IMR-90 (cell line): ENCODE results near the gene NPHP4. TPM values are rescaled to one million over a fixed set of nuclear protein-coding genes. Genes with fewer than 3 reads are reported as not detected.

Source experiments
- ATAC-seq: fragments of 200-7000 bp; cut with Tn5 transposase; 2 replicates; pipeline ENCODE4 v1.9.1; 2020; ENCODE audit warnings: low read depth, mild to moderate bottlenecking, moderate library complexity
- BruUV-seq: library from RNA; stranded (reverse); fragments of 400-500 nt; replicated peaks from 2 replicates; lab custom pipeline; 2021; lab: Mats Ljungman, UMichigan
- CTCF ChIA-PET: fragments of 300-600 bp; formaldehyde crosslinking; extraction: SDS; loops from one replicate; lab custom pipeline; 2021; ENCODE audit warnings: antibody characterized with exemption; lab: Yijun Ruan, JAX
- POLR2A ChIA-PET: fragments of 300-600 bp; sonication (Branson Sonifier 250); formaldehyde crosslinking; loops from one replicate; lab custom pipeline; 2022; ENCODE audit warnings: antibody characterized with exemption; ENCODE audit not compliant: unreplicated experiment; lab: Charles Lee
- DNase-seq: peaks from one replicate; pipeline ENCODE4 v3.0.0; 2013
- H2AFZ ChIP-seq: replicated peaks from 2 replicates; pipeline ENCODE3; 2013; ENCODE audit warnings: low read length, mild to moderate bottlenecking; ENCODE audit not compliant: poor library complexity
- H2AK5ac ChIP-seq: 2 replicates; pipeline ENCODE4 v1.6.1; 2013; ENCODE audit warnings: low read depth, low read length, inconsistent platforms
- H2AK9ac ChIP-seq: replicated peaks from 2 replicates; pipeline ENCODE3; 2013; ENCODE audit warnings: mild to moderate bottlenecking, low read depth, low read length, moderate library complexity; ENCODE audit not compliant: poor library complexity
- H2BK120ac ChIP-seq: 2 replicates; pipeline ENCODE4 v1.6.1; 2013; ENCODE audit warnings: low read depth, low read length, inconsistent platforms
- H2BK15ac ChIP-seq: 3 replicates; pipeline ENCODE4 v1.6.1; 2013; ENCODE audit warnings: low read depth, low read length, inconsistent platforms
- H2BK20ac ChIP-seq: 2 replicates; pipeline ENCODE4 v1.6.1; 2013; ENCODE audit warnings: low read depth, mild to moderate bottlenecking, inconsistent platforms, low read length, moderate library complexity
- H2BK5ac ChIP-seq: 2 replicates; pipeline ENCODE4 v1.6.1; 2013; ENCODE audit warnings: mild to moderate bottlenecking, low read depth, low read length, inconsistent platforms; ENCODE audit not compliant: poor library complexity, severe bottlenecking
- H3K14ac ChIP-seq: replicated peaks from 2 replicates; pipeline ENCODE4 v1.6.1; 2013; ENCODE audit warnings: low read depth, low read length, inconsistent platforms
- H3K18ac ChIP-seq: 2 replicates; pipeline ENCODE4 v1.6.1; 2013; ENCODE audit warnings: low read depth, low read length, control low read depth
- H3K23ac ChIP-seq: 2 replicates; pipeline ENCODE4 v1.6.1; 2013; ENCODE audit warnings: low read depth, low read length, inconsistent platforms
- H3K27ac ChIP-seq: 2 replicates; pipeline ENCODE4 v1.5.1; 2013; ENCODE audit warnings: mild to moderate bottlenecking, control low read depth, low read length; ENCODE audit not compliant: insufficient read depth
- H3K27me3 ChIP-seq: 2 replicates; pipeline ENCODE4 v1.6.1; 2013; ENCODE audit warnings: low read length; ENCODE audit not compliant: control insufficient read depth, insufficient read depth
- H3K36me3 ChIP-seq: 2 replicates; pipeline ENCODE4 v1.6.1; 2013; ENCODE audit warnings: low read length, mixed read lengths; ENCODE audit not compliant: control insufficient read depth, insufficient read depth
- H3K4ac ChIP-seq: 2 replicates; pipeline ENCODE4 v1.6.1; 2013; ENCODE audit warnings: low read depth, low read length, inconsistent platforms
- H3K4me1 ChIP-seq: 2 replicates; pipeline ENCODE4 v1.6.1; 2013; ENCODE audit warnings: low read length, mixed read lengths; ENCODE audit not compliant: control insufficient read depth, insufficient read depth
- H3K4me2 ChIP-seq: 2 replicates; pipeline ENCODE4 v1.6.1; 2013; ENCODE audit warnings: low read depth, mild to moderate bottlenecking, control low read depth, low read length, moderate library complexity
- H3K4me3 ChIP-seq: 2 replicates; pipeline ENCODE4 v1.5.1; 2013; ENCODE audit warnings: low read depth, mild to moderate bottlenecking, control low read depth, low read length, moderate library complexity; ENCODE audit not compliant: insufficient read depth
- H3K56ac ChIP-seq: 2 replicates; pipeline ENCODE4 v1.6.1; 2013; ENCODE audit warnings: low read length, inconsistent platforms; ENCODE audit not compliant: insufficient read depth; ENCODE audit errors: extremely low read depth
- H3K79me1 ChIP-seq, 2 experiments: 2 replicates each; pipeline ENCODE4 v1.6.1; 2013; ENCODE audit warnings: low read length in 2 of 2, inconsistent platforms in 1 of 2, low read depth in 1 of 2
- H3K9ac ChIP-seq: 2 replicates; pipeline ENCODE4 v1.6.1; 2013; ENCODE audit warnings: low read depth, low read length, control low read depth
- H3K9me1 ChIP-seq: 2 replicates; pipeline ENCODE4 v1.6.1; 2013; ENCODE audit warnings: low read length, inconsistent platforms; ENCODE audit not compliant: insufficient read depth
- H3K9me3 ChIP-seq: 2 replicates; pipeline ENCODE4 v1.6.1; 2013; ENCODE audit warnings: low read length; ENCODE audit not compliant: control insufficient read depth, insufficient read depth
- H4K20me1 ChIP-seq: 2 replicates; pipeline ENCODE4 v1.6.1; 2013; ENCODE audit warnings: low read length, inconsistent platforms; ENCODE audit not compliant: insufficient read depth
- H4K5ac ChIP-seq: 2 replicates; pipeline ENCODE4 v1.6.1; 2013; ENCODE audit warnings: mild to moderate bottlenecking, low read depth, low read length, control low read depth
- H4K8ac ChIP-seq, 2 experiments: 2 replicates each; pipeline ENCODE4 v1.6.1; 2013; ENCODE audit warnings: low read depth in 2 of 2, low read length in 2 of 2, control low read depth in 1 of 2, inconsistent platforms in 1 of 2
- H4K91ac ChIP-seq: 2 replicates; pipeline ENCODE4 v1.6.1; 2013; ENCODE audit warnings: low read depth, low read length, inconsistent platforms; ENCODE audit not compliant: insufficient read depth
- CEBPB ChIP-seq: IDR thresholded peaks from 2 replicates; pipeline ENCODE4 v1.6.1; 2012; ENCODE audit warnings: low read depth, low read length, improper control_type of control experiment
- ELK1 ChIP-seq: fragments of 150-350 bp; IDR thresholded peaks from 2 replicates; pipeline ENCODE4 v1.6.1; 2016; ENCODE audit warnings: low read depth, mild to moderate bottlenecking, low read length, moderate library complexity, borderline replicate concordance
- FOS ChIP-seq: fragments of 150-350 bp; IDR thresholded peaks from 2 replicates; pipeline ENCODE4 v1.6.1; 2016; ENCODE audit warnings: low read depth, low read length
- MAFK ChIP-seq: IDR thresholded peaks from 2 replicates; pipeline ENCODE4 v1.6.1; 2012; ENCODE audit warnings: low read depth, low read length, improper control_type of control experiment
- MAZ ChIP-seq: IDR thresholded peaks from 2 replicates; pipeline ENCODE4 v1.6.1; 2012; ENCODE audit warnings: low read depth, mild to moderate bottlenecking, low read length, improper control_type of control experiment, moderate library complexity, borderline replicate concordance
- POLR2A ChIP-seq: IDR thresholded peaks from 2 replicates; pipeline ENCODE4 v1.6.1; 2012; ENCODE audit warnings: mild to moderate bottlenecking, low read depth, low read length
- WGBS, 2 experiments: methylation state at CpG; one replicate each; pipeline versions ENCODE4 v1.1.5 to v1.1.7; 2013; ENCODE audit warnings: missing lambda C conversion rate in 2 of 2; ENCODE audit not compliant: insufficient read length in 1 of 2; ENCODE audit errors: extremely low coverage in 2 of 2; 5-methylcytosine and 5-hydroxymethylcytosine counted together
- dilution Hi-C: fragments of 300-500 bp; cut with HindIII; formaldehyde crosslinking; loops from one replicate; pipeline ENCODE4 v1.14.3; 2018; ENCODE audit warnings: low sequenced_read_pairs; ENCODE audit not compliant: unreplicated experiment
- in situ Hi-C: fragments of 300-500 bp; cut with MboI; formaldehyde crosslinking; loops from 3 replicates; pipeline ENCODE4 v1.14.3; 2019; ENCODE audit warnings: low sequenced_read_pairs, inconsistent platforms, mixed read lengths
- intact Hi-C: fragments of 100-400 bp; cut with micrococcal nuclease; formaldehyde crosslinking; loops from 2 replicates; pipeline ENCODE4 v1.10.0; 2022
- polyA plus RNA-seq, 3 experiments: library from polyadenylated mRNA; depleted of rRNA; stranded (reverse); fragments of >200 nt; gene quantifications; 2 replicates each; pipeline ENCODE4 v1.2.3, GENCODE V29; 2012; ENCODE audit warnings: low replicate concordance in 1 of 3
- total RNA-seq: library from RNA; depleted of rRNA; stranded (reverse); fragments of >200 nt; gene quantifications from 2 replicates; pipeline ENCODE4 v1.2.3, GENCODE V29; 2012
- TF ChIP-seq, protein P1 (sequence below): conservative IDR thresholded peaks from 2 replicates; pipeline ENCODE4 v1.5.1; 2012; ENCODE audit warnings: mild to moderate bottlenecking, low read depth, low read length, improper control_type of control experiment

NPHP4 gene
- total and polyA plus RNA-seq, 2 of the 4 experiments (the other 2 are of a cell fraction) = 2.0 to 5.5 TPM

GRCh38 chr1:5949761-5950100 is 42.5 kb downstream of the NPHP4 start:
- TF ChIP-seq FOS (no peak), MAZ (no peak), ELK1 (no peak), POLR2A (no peak), CEBPB (no peak), MAFK (no peak)
- TF ChIP-seq, protein P1, sequence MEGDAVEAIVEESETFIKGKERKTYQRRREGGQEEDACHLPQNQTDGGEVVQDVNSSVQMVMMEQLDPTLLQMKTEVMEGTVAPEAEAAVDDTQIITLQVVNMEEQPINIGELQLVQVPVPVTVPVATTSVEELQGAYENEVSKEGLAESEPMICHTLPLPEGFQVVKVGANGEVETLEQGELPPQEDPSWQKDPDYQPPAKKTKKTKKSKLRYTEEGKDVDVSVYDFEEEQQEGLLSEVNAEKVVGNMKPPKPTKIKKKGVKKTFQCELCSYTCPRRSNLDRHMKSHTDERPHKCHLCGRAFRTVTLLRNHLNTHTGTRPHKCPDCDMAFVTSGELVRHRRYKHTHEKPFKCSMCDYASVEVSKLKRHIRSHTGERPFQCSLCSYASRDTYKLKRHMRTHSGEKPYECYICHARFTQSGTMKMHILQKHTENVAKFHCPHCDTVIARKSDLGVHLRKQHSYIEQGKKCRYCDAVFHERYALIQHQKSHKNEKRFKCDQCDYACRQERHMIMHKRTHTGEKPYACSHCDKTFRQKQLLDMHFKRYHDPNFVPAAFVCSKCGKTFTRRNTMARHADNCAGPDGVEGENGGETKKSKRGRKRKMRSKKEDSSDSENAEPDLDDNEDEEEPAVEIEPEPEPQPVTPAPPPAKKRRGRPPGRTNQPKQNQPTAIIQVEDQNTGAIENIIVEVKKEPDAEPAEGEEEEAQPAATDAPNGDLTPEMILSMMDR = no peak
- Histone ChIP-seq H4K20me1 (no peaks in the 10 kb centered on the region), H3K4me1 (no peaks in the 10 kb centered on the region), H4K5ac (no peak overlapping the region), H3K4ac (no peak overlapping the region), H4K8ac (no peak overlapping the region), H3K27ac (no peak overlapping the region), H3K56ac (no peak overlapping the region), H2BK20ac (no peak overlapping the region), H3K18ac (no peak overlapping the region), H3K4me2 (no peak overlapping the region), H2BK15ac (no peak overlapping the region), H2BK120ac (no peak overlapping the region), H3K27me3 (no peaks in the 10 kb centered on the region), H3K79me1 (no peaks in the 10 kb centered on the region), H4K91ac (no peak overlapping the region), H3K14ac (no peak overlapping the region), H3K9me1 (peaks cover 5% of the 10 kb centered on the region; the same call in 1 of the 2 replicates), H2AK9ac (no peak overlapping the region), H3K36me3 (peaks cover 3% of the 10 kb centered on the region), H3K9me3 (no peaks in the 10 kb centered on the region), H2BK5ac (no peak overlapping the region), H3K9ac (no peak overlapping the region), H2AK5ac (no peak overlapping the region), H3K23ac (no peak overlapping the region), H2AFZ (no peak overlapping the region), H3K4me3 (no peak overlapping the region)
- in situ Hi-C loops = loop anchor here (25.0 kb wide), 1 partner anchor 1287 kb away; the partner anchor contains the start of gene AJAP1
- ChIA-PET POLR2A (no interaction called here), CTCF (no interaction called here)
- WGBS, 2 experiments = 93% methylated on average over 4 of the region's 4 CpGs; no CpG with 5 or more reads in 1 of the 2 experiments
- no peak for DNase-seq
- no TSS peak for BruUV-seq
- ATAC-seq = no peak
- intact Hi-C loops = no loop called here
- dilution Hi-C loops = no loop called here
